Activated effector memory CD4-positive, alpha-beta T cell treated with Interleukin-2 at 50 U/mL for 16 hours (primary cell): ENCODE data around the gene GNG12.

ENCODE experiments used
- DNase-seq: peaks from one replicate; pipeline ENCODE4 v3.0.0-alpha.2; 2020

Gene GNG12

DNA sequence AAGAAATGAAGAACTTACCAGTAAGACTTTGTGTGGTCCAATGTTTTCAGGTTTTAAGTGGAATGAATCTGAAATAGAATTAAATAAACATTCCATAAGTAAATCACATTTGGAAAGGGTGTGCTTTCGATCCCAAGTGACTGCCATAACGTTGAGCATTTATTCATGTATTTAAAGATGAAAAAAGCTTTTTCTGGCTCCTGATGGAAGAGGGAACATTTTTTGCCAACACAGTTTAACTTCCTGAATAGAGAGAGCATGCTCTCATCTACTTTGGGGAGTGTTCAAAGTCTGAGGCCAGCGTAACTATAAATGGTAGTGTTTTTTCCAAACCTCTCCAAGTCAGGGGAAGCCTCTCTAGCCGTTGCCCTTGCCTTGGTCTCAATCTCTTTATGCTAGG lies 55.8 kb downstream of the GNG12 start:
- no peak for DNase-seq

- no peak for DNase-seq
Observed at GRCh38 chr1:67777016-67777415, 56.3 kb downstream of the GNG12 start.

- DNase-seq = no peak
Observed at GRCh38 chr1:67773462-67773861, 59.8 kb downstream of the GNG12 start.

DNA sequence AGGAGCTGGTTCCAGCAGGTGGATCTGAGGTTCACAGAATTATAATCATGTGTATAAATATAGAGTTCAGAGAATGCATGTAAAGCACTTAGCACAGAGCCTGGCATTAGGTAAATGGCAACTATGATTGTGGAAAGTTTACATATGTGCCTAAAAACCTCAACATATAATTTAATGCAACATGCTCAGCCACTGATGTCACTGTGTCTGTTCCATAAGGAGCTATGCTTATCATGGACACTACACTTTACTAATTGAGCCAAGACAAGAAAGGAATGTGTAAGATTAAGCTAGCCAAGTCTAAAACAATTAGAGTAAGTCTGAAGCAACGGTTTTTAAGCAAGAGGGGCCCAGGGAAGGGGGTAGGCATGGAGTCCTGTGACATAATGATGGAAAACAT lies 61.5 kb downstream of the GNG12 start:
- DNase-seq = no peak

DNA sequence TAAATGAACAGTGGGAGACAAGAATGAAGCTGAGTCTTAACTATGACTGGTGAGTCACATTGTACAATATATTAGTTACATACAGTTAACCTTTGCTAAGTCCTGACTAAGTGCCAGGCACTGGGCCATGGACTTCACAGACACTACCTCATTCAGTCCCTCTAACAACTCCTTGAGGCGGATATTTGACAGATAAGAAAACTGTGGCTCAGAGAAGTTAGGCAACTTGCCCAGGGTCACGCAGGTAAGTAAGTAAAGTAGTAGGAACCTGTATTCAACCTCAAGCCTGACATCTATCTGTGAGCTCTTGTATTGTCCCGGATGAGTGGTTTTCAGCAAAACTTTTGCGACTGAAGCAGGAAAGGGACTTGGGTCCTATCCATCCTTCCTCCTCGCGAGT lies 62.1 kb downstream of the GNG12 start:
- DNase-seq = no peak

- no peak for DNase-seq
Observed at GRCh38 chr1:67769633-67770256, 63.5 kb downstream of the GNG12 start.

DNA sequence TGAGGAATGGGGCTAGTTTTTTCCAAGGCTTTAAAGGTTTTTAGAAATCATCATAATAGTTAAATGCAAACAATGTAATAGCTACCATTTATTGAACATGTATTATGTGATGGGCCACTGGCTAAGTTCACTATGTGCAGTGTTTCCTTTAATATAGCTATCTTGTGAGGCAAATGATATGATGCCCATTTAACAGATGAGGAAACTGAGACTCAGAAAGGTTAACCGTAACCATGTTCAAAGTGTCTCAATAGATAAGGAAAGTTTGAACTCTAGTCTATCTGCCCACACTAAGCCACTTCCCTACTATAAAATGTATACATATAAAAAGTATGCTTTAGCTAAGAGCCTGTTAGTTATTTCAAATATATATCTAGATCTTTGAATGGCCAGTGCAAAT lies 64.8 kb downstream of the GNG12 start:
- no peak for DNase-seq

DNA sequence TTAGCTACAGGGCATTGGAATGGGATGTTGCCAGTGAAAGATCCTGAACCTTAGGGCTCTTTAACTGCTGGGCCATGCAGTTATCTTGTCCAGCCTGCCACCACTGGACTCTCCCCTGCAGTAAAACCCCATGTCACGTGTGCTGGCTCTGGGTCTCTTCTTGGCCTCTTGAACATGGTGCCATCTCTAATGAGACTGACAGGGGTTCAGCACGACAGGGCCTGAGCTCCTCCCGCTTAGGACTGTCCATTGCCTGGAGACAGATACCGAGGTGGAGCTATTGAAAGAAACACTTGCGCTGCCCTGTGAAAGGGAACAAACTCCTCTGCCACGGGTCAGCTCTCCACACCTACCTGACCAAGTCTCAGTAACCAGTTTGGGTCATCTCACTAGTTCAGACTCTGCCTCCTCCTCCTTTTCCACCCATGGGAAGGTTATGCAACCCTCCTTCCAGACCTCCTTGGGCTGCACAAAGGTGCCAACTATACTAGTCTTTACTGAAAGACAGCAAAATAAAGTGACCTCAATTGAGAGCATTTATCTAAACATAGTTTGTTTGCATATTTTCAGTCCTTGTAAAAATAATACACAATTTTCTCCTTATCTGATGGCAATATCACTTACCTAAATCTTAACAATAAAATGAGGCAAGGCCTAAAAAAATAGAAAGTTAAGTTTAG lies 66.0 kb downstream of the GNG12 start:
- no peak for DNase-seq

DNA sequence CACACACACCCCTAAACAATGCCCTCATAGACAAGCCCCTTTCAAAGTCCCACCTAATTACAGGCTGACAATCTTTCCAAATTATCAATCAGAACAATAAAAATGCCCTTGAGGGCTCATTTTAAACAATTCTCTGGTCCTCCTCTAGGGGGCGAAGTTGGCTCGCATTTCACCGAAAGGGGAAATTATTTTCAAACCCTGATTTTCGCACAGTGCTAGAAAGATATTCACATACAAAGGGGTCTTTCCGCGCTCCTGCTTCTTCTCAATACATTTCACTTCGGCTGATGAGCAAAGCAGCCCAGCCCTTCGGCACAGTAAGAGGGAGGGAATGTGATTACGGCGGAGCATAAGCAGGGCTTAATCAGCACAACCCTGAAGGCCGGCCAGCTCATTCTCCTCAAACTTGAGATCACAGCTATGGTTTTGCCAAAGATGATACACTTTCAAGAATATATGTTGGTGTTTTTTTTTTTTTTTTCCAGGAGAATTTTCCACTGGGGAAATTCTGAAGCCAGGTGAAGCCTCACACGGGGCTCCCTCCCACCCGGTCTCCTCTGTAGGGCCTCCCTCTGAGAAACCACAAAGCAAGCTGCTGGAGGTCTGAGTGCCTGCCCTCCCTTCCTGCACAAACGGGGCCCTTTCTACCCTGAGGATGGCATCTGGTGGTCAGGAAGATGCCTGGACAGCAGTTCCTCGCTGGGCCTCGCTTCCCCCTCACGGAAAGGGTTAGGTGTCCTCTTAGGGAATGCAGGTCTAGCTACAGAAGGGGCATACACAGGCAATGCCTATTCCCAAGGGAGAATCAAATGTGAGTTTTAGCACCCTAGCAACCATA lies 66.9 kb downstream of the GNG12 start:
- no peak for DNase-seq

DNA sequence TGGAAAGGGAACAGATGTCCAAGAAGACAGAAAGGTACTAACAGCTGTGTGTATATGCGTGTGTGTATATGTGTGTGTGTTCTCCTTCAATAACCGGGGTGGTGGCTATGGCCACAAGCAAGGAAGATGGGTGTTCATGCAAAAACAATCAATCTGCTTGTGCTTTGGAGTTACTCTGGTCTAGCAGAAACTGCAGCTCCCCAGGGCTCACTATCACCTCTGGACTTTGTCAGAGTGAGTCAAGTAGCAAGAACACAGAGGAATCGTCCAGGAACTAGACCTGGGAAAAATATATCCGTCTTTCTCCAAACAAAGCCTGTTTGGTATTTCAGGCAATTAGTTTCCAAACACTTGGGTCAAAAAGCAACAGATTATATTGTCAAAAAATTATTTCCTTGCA lies 68.6 kb downstream of the GNG12 start:
- DNase-seq = no peak

- no peak for DNase-seq
Observed at GRCh38 chr1:67761730-67762129, 71.5 kb downstream of the GNG12 start.

DNA sequence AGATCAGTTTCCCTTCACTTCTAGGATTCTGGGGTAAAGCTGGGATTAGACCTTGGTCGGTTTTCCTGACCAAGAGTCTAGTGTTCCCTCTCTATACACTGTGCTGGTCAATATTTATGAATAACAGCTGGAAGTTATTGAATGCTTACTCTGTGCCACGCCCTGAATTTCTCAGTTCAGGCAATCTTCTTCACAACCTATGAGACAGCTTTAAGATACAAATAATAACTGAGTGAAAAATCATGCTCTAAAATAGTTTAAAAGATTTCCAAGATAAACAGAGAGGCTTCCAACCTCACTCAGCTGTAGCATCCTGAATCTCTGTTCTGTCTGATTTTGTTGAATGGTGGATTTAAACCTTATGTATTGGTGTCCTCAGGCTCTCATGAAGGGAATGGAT lies 72.2 kb downstream of the GNG12 start:
- DNase-seq = no peak

- DNase-seq = peak; percentile 23
Observed at GRCh38 chr1:67760030-67760821, 73.0 kb downstream of the GNG12 start.

DNA sequence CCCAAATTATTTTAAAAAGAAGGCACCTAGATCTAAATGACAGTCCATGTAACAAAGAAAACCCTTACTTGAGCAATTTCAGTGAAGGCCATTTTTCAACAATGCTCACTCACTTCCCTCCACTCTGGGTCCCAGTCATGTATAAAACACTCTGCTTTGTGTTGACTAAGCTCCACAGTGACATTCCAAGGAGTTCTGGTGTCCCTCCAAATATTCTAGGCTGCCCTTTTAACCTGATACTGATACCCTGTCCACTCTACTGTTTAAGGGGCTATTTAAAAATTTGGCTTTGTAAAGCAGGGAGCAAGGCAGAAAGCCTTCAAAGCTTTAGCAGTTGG lies 73.6 kb downstream of the GNG12 start:
- DNase-seq = no peak

DNA sequence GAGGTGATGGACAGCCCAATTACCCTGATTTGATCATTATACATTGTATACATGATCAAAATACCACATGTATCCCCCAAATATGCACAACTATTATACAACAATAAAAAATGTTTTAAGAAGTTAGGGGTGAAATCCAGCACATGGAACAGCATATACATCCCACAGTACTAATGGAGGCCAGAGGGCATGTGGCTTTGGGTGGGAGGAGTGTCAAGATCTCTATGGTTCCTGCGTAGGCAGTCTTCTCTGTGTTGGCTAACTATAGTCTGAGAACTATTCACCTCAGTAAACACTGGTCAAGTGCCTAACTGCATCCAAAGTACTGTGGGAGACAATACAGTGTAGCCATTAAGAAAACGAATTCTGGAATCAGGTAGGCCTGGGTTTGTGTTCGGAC lies 74.2 kb downstream of the GNG12 start:
- no peak for DNase-seq

DNA sequence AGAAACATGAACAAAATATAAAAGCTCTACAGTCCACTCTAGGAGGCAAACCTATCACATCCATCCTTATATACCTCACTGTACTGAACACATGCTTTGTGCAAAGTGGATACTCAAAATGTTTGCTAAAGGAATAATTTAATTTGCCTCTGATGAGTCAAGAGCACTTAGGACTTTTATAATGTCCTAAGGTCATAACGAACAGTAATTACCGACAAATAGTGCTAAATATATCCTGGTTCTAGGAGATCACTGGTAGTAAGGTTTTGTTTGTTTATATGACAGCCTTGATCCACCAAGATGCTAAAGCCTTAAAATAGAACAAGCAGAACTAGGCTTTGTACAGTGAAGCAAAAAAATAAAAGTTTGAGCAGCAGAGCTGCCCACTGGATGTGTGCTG lies 77.6 kb downstream of the GNG12 start:
- DNase-seq = no peak

- no peak for DNase-seq
Observed at GRCh38 chr1:67755160-67755559, 78.1 kb downstream of the GNG12 start.

- DNase-seq = no peak
Observed at GRCh38 chr1:67754526-67754920, 78.7 kb downstream of the GNG12 start.

DNA sequence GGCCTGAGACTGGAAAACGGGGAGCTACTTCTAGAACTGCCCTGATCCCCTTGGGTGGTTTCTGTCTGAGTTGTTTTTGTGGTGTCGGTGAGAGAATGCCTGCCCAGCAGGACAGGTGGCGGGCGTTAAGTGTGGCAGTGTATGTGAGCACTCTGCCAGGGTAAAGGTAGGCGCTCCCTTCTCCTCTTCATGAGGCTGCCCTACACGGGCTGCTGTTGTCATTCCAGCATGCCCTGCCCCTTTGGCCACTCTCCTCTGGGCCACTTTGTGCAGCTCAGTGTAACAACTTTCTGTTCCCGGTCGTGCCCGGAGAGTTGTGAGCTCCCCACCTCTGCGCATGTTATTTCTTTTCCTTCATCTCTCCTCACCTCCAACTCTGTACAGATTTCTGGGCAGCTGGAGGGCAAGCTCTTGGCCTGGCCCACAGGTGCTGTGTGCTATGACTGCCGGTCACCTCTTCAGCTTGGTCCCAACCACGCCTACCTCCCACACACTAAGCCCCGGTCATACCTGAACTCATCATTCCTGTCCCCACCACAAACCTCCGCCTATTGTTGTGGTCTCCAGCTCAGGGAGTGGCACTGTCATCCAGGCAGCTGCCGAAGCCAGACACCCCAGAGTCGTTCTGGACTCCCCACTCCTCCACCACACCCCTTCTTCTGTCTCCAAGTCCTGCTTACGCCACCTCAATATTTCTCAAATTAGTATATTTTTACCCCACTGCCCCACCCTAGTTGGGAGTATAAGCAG lies 79.3 kb downstream of the GNG12 start:
- DNase-seq = no peak

- no peak for DNase-seq
Observed at GRCh38 chr1:67752306-67752705, 81.0 kb downstream of the GNG12 start.

GRCh38 chr1:67750691-67751054 lies 82.6 kb downstream of the GNG12 start:
- no peak for DNase-seq

GRCh38 chr1:67749844-67750690 lies 83.2 kb downstream of the GNG12 start:
- no peak for DNase-seq
